B cell (primary cell): Measurements from ENCODE around the gene CDKN1A. TPM values are rescaled to one million over a fixed set of nuclear protein-coding genes. Genes with fewer than 3 reads are reported as not detected.

Experiments used
- ATAC-seq: fragments of 200-7000 bp; cut with Tn5 transposase; one replicate; pipeline ENCODE4 v1.10.0; 2021; ENCODE audit warnings: low read depth, mild to moderate bottlenecking, moderate number of reproducible peaks, moderate library complexity
- CTCF ChIA-PET: fragments of 350-600 bp; sonication (Branson Sonifier 250); formaldehyde crosslinking; loops from one replicate; lab custom pipeline; 2021; ENCODE audit warnings: antibody characterized with exemption, inconsistent platforms; lab: Charles Lee
- POLR2A ChIA-PET: fragments of 350-600 bp; sonication (Branson Sonifier 250); formaldehyde crosslinking; loops from one replicate; lab custom pipeline; 2021; ENCODE audit warnings: antibody characterized with exemption; lab: Charles Lee
- DNase-seq: peaks from one replicate; pipeline ENCODE4 v3.0.0; 2013
- H2AFZ ChIP-seq: 2 replicates; pipeline ENCODE4 v1.6.1; 2012; ENCODE audit warnings: mild to moderate bottlenecking, low read depth, low read length; ENCODE audit not compliant: insufficient read depth, poor library complexity, severe bottlenecking
- H3K27ac ChIP-seq, 2 donors: 1 replicate in 1 of 2; 2 replicates in 1 of 2; pipeline ENCODE4 v1.5.1; 2012 to 2013; ENCODE audit warnings: low read length in 2 of 2, mild to moderate bottlenecking in 2 of 2, moderate library complexity in 1 of 2
- H3K27me3 ChIP-seq, 4 experiments: fragments of 200-600 bp in 1 of 4; sonication (generic) in 1 of 4; replicated peaks in 1 of 4; 1 replicate in 2 of 4; 2 replicates in 2 of 4; pipeline versions ENCODE4 v1.6.1 to v1.7.0; 2013 to 2016; ENCODE audit warnings: low read length in 3 of 4, mild to moderate bottlenecking in 2 of 4, mixed read lengths in 1 of 4, moderate library complexity in 1 of 4; ENCODE audit not compliant: insufficient read depth in 4 of 4, control insufficient read depth in 3 of 4; ENCODE audit errors: control extremely low read depth in 1 of 4
- H3K36me3 ChIP-seq, 2 experiments: replicated peaks in 1 of 2; 1 replicate in 1 of 2; 2 replicates in 1 of 2; pipeline versions ENCODE4 v1.6.1 to v1.7.1; 2013; ENCODE audit warnings: low read length in 1 of 2; ENCODE audit not compliant: insufficient read depth in 2 of 2, control insufficient read depth in 1 of 2; ENCODE audit errors: control extremely low read depth in 1 of 2, extremely low read depth in 1 of 2
- H3K4me1 ChIP-seq, 2 donors: fragments of 200-600 bp in 1 of 2; sonication (generic) in 1 of 2; 1 replicate in 1 of 2; 2 replicates in 1 of 2; pipeline versions ENCODE4 v1.5.1 to v1.6.1; 2013 to 2017; ENCODE audit warnings: low read length in 2 of 2; ENCODE audit not compliant: control insufficient read depth in 2 of 2, insufficient read depth in 2 of 2
- H3K4me2 ChIP-seq: replicated peaks from 2 replicates; pipeline ENCODE3; 2012; ENCODE audit warnings: mild to moderate bottlenecking, low read depth, low read length; ENCODE audit not compliant: poor library complexity, severe bottlenecking
- H3K4me3 ChIP-seq, 5 experiments: fragments of 200-600 bp in 1 of 5; sonication (generic) in 1 of 5; 1 replicate in 3 of 5; 2 replicates in 2 of 5; pipeline versions ENCODE4 v1.5.1 to v1.7.0; 2011 to 2016; ENCODE audit warnings: low read length in 4 of 5, mild to moderate bottlenecking in 4 of 5, low read depth in 2 of 5, control low read depth in 1 of 5, moderate library complexity in 1 of 5; ENCODE audit not compliant: insufficient read depth in 1 of 5; ENCODE audit errors: control extremely low read depth in 1 of 5, extremely low read depth in 1 of 5
- H3K79me2 ChIP-seq: fragments of 200-600 bp; sonication (generic); one replicate; pipeline ENCODE4 v1.6.0; 2016; ENCODE audit warnings: low read length; ENCODE audit not compliant: control insufficient read depth, insufficient read depth
- H3K9ac ChIP-seq: fragments of 200-600 bp; sonication (generic); 2 replicates; pipeline ENCODE4 v1.6.1; 2017; ENCODE audit warnings: mild to moderate bottlenecking, low read length, moderate library complexity
- H3K9me3 ChIP-seq, 3 donors: one replicate each; pipeline versions ENCODE4 v1.6.1 to v1.7.1; 2013; ENCODE audit warnings: low read length in 2 of 3; ENCODE audit not compliant: control insufficient read depth in 2 of 3, insufficient read depth in 1 of 3; ENCODE audit errors: control extremely low read depth in 1 of 3
- H4K20me1 ChIP-seq: 2 replicates; pipeline ENCODE4 v1.6.0; 2012; ENCODE audit warnings: mild to moderate bottlenecking, low read length; ENCODE audit not compliant: insufficient read depth, control insufficient read depth, poor library complexity, severe bottlenecking
- H3K27ac Mint-ChIP-seq: one replicate; pipeline ENCODE4 v1.8.0; 2021; ENCODE audit warnings: mixed read lengths
- H3K27me3 Mint-ChIP-seq: one replicate; pipeline ENCODE4 v1.8.0; 2021; ENCODE audit warnings: mixed read lengths
- H3K4me1 Mint-ChIP-seq: one replicate; pipeline ENCODE4 v1.8.0; 2021; ENCODE audit warnings: mixed read lengths
- H3K4me3 Mint-ChIP-seq: one replicate; pipeline ENCODE4 v1.8.0; 2021; ENCODE audit warnings: mixed read lengths
- H3K9me3 Mint-ChIP-seq: one replicate; pipeline ENCODE4 v1.8.0; 2022; ENCODE audit warnings: mixed read lengths; ENCODE audit not compliant: insufficient read depth
- EZH2 ChIP-seq: IDR thresholded peaks from 2 replicates; pipeline ENCODE4 v1.6.1; 2012; ENCODE audit warnings: borderline replicate concordance, low read depth, mild to moderate bottlenecking, moderate library complexity, low read length; ENCODE audit not compliant: insufficient read depth, poor library complexity, severe bottlenecking
- WGBS: methylation state at CpG from one replicate; pipeline ENCODE4 v1.1.5; 2013; ENCODE audit warnings: missing lambda C conversion rate; ENCODE audit not compliant: insufficient coverage; 5-methylcytosine and 5-hydroxymethylcytosine counted together
- intact Hi-C: fragments of 100-400 bp; cut with micrococcal nuclease; formaldehyde crosslinking; loops from one replicate; pipeline ENCODE4 v1.10.0; 2022
- polyA plus RNA-seq: library from polyadenylated mRNA; depleted of rRNA; stranded (reverse); fragments of >200 nt; gene quantifications from 2 replicates; pipeline ENCODE4 v1.2.3, GENCODE V29; 2012
- total RNA-seq, 2 donors: library from RNA; stranded (reverse); fragments of 120-200 nt in 1 of 2; gene quantifications; 1 replicate in 1 of 2; 2 replicates in 1 of 2; pipeline versions ENCODE4 v1.2.3 to v1.2.4, GENCODE V29; 2013 to 2022
- TF ChIP-seq, protein P1 (sequence below): fragments of 200-600 bp; IDR thresholded peaks from one replicate; pipeline ENCODE4 v1.8.0; 2022; ENCODE audit warnings: antibody characterized with exemption, mild to moderate bottlenecking

The CDKN1A gene
- total and polyA plus RNA-seq, 2 donors (not counting 1 experiment from before 2014, with no cell fraction given): 45.5 to 352 TPM

DNA sequence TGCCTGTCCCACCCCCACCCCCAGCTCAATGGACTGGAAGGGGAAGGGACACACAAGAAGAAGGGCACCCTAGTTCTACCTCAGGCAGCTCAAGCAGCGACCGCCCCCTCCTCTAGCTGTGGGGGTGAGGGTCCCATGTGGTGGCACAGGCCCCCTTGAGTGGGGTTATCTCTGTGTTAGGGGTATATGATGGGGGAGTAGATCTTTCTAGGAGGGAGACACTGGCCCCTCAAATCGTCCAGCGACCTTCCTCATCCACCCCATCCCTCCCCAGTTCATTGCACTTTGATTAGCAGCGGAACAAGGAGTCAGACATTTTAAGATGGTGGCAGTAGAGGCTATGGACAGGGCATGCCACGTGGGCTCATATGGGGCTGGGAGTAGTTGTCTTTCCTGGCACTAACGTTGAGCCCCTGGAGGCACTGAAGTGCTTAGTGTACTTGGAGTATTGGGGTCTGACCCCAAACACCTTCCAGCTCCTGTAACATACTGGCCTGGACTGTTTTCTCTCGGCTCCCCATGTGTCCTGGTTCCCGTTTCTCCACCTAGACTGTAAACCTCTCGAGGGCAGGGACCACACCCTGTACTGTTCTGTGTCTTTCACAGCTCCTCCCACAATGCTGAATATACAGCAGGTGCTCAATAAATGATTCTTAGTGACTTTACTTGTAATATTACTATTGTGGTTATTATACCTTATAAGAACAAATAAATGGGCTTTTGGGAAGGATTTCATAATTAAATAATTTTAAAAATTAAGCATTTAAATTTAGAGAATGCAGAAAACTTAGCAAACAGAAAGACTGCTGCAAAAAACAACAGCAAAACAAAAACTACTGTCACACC, 8.4 kb downstream of the CDKN1A start:
- Histone ChIP-seq H3K36me3 (peaks cover 2 to 40% of the 10 kb centered on the region in 2 experiments), H3K27ac (no peak overlapping the region), H3K27me3 (no peaks in the 10 kb centered on the region), H3K79me2 (peaks cover 49% of the 10 kb centered on the region), H3K4me3 (no peak overlapping the region), H3K9me3 (no peaks in the 10 kb centered on the region), H2AFZ (no peak overlapping the region), H3K4me1 (peaks cover 89 to 92% of the 10 kb centered on the region in 2 donors), H4K20me1 (peaks cover 5% of the 10 kb centered on the region), H3K4me2 (peak overlapping the region; percentile 56), H3K9ac (no peak overlapping the region)
- TF ChIP-seq EZH2: no peak
- TF ChIP-seq, protein P1, sequence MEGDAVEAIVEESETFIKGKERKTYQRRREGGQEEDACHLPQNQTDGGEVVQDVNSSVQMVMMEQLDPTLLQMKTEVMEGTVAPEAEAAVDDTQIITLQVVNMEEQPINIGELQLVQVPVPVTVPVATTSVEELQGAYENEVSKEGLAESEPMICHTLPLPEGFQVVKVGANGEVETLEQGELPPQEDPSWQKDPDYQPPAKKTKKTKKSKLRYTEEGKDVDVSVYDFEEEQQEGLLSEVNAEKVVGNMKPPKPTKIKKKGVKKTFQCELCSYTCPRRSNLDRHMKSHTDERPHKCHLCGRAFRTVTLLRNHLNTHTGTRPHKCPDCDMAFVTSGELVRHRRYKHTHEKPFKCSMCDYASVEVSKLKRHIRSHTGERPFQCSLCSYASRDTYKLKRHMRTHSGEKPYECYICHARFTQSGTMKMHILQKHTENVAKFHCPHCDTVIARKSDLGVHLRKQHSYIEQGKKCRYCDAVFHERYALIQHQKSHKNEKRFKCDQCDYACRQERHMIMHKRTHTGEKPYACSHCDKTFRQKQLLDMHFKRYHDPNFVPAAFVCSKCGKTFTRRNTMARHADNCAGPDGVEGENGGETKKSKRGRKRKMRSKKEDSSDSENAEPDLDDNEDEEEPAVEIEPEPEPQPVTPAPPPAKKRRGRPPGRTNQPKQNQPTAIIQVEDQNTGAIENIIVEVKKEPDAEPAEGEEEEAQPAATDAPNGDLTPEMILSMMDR: no peak
- Mint-ChIP-seq H3K27me3 (no peaks in the 10 kb centered on the region), H3K9me3 (no peaks in the 10 kb centered on the region), H3K4me3 (no peak overlapping the region), H3K27ac (peak overlapping the region; percentile 76), H3K4me1 (peaks cover 91% of the 10 kb centered on the region)
- CTCF ChIA-PET: interaction anchor here (1.8 to 9.9 kb wide), 3 partner anchors 37 to 69 kb away, joined by 4 to 88 read pairs (median 5); no protein-coding TSS in a partner anchor
- no peak for DNase-seq
- 86% methylated on average over 1 of the region's 10 CpGs for WGBS
- no peak for ATAC-seq
- intact Hi-C loops: loop anchor here (10.0 kb wide), 1 partner anchor 488 kb away; the partner anchor contains the start of gene PIM1
- POLR2A ChIA-PET: interaction anchor here (0.9 kb wide), 1 partner anchor 8 kb away, joined by 3 read pairs; the partner anchor contains the start of gene CDKN1A
